ES-I3 (cell line): ENCODE results near the gene ADPRM.

Experiments
- H3K36me3 ChIP-seq: 2 replicates; pipeline ENCODE4 v1.6.1; 2013; ENCODE audit warnings: mild to moderate bottlenecking, low read length, control low read depth, moderate library complexity; ENCODE audit not compliant: insufficient read depth
- H3K4me1 ChIP-seq: 2 replicates; pipeline ENCODE4 v1.6.1; 2013; ENCODE audit warnings: mild to moderate bottlenecking, control low read depth, low read length; ENCODE audit not compliant: insufficient read depth
- H3K9ac ChIP-seq: 2 replicates; pipeline ENCODE4 v1.6.1; 2013; ENCODE audit warnings: low read depth, mild to moderate bottlenecking, low read length, moderate library complexity
- H3K9me3 ChIP-seq: 2 replicates; pipeline ENCODE4 v1.6.1; 2013; ENCODE audit warnings: mild to moderate bottlenecking, low read length, moderate library complexity; ENCODE audit not compliant: control insufficient read depth, insufficient read depth

ADPRM gene

DNA sequence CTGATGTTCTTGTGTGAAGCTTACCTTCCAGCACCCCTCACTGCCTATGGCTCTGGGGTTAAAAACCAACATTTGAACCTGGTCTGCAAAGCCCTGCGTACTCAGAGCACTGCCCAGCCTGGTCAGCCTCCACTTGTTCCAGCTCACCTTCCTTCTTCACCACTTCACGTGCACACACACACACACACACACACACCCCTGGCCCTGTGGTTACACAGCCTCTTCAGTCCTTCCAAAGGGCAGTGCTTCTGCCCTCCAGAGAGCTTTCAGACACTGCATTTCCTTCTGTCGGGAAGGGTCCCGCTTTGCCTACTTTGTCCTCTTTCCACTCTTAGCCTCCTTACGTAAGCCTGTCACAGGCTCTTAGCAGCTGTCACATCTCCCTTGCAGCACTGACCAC, 42.0 kb downstream of the ADPRM start:
- H3K9me3 ChIP-seq: no peaks in the 10 kb centered on the region
- H3K4me1 ChIP-seq: peaks cover 7% of the 10 kb centered on the region; the same call in 1 of the 2 replicates
- no peaks in the 10 kb centered on the region for H3K36me3 ChIP-seq
- no peak overlapping the region for H3K9ac ChIP-seq

GRCh38 chr17:10741416-10742135, 44.2 kb downstream of the ADPRM start:
- Histone ChIP-seq H3K4me1 (peaks cover 7% of the 10 kb centered on the region; the same call in 1 of the 2 replicates), H3K9me3 (no peaks in the 10 kb centered on the region), H3K9ac (no peak overlapping the region), H3K36me3 (no peaks in the 10 kb centered on the region)

- Histone ChIP-seq H3K9ac (no peak overlapping the region), H3K9me3 (no peaks in the 10 kb centered on the region), H3K4me1 (0 out of 2 replicates have a peak, but pooled peaks cover 4% of the 10 kb centered on the region), H3K36me3 (no peaks in the 10 kb centered on the region)
Measured at GRCh38 chr17:10742431-10742830, 45.0 kb downstream of the ADPRM start.

- Histone ChIP-seq H3K9ac (no peak overlapping the region), H3K4me1 (peaks cover 8% of the 10 kb centered on the region; the same call in 1 of the 2 replicates), H3K9me3 (no peaks in the 10 kb centered on the region), H3K36me3 (no peaks in the 10 kb centered on the region)
Measured at GRCh38 chr17:10743316-10744009, 46.1 kb downstream of the ADPRM start.

DNA sequence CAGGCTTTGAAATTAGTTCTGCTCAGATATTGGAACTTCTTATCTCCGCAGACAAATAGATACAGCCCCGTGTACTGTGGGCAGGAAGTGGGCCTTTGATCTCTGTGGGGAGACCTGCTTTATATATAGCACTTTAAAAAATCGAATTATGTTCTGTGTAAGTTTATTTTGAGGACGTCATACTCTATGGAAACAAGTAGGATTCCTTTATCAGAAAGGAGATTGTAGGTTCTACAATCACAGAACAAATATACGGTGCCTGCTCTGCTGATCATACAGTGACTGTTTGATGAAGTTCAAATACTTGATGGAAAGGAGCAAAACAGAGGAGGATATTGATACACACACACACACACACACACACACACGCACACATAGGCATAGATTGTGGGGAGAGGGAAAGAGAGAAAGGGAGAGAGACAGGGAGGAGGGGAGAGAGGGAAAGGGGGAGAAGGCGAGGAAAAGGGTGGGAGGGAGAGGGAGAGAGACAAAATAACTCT, 47.2 kb downstream of the ADPRM start:
- H3K4me1 ChIP-seq: peaks cover 14% of the 10 kb centered on the region; the same call in 1 of the 2 replicates
- H3K9ac ChIP-seq: no peak overlapping the region
- H3K9me3 ChIP-seq: no peaks in the 10 kb centered on the region
- H3K36me3 ChIP-seq: no peaks in the 10 kb centered on the region

DNA sequence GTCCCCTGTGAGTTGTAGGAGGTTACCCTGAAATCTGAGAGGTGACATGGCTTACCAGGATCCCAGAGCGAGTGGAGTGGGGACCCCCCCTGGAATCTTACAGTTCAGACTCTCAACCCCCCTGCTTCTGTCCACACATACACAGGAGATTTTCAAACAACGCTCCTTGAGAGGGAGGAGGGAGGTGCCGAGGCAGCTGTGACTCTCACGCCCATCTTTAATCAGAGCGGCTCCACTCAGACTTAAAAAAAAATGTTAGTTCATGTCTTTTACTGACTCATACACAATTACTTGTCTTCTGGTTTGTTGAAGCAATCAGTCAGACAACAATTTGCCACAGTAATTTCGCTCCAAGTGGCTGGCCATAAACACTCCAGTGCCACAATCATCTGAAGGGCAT, 47.8 kb downstream of the ADPRM start:
- Histone ChIP-seq H3K4me1 (peaks cover 14% of the 10 kb centered on the region; the same call in 1 of the 2 replicates), H3K9ac (no peak overlapping the region), H3K36me3 (no peaks in the 10 kb centered on the region), H3K9me3 (no peaks in the 10 kb centered on the region)

DNA sequence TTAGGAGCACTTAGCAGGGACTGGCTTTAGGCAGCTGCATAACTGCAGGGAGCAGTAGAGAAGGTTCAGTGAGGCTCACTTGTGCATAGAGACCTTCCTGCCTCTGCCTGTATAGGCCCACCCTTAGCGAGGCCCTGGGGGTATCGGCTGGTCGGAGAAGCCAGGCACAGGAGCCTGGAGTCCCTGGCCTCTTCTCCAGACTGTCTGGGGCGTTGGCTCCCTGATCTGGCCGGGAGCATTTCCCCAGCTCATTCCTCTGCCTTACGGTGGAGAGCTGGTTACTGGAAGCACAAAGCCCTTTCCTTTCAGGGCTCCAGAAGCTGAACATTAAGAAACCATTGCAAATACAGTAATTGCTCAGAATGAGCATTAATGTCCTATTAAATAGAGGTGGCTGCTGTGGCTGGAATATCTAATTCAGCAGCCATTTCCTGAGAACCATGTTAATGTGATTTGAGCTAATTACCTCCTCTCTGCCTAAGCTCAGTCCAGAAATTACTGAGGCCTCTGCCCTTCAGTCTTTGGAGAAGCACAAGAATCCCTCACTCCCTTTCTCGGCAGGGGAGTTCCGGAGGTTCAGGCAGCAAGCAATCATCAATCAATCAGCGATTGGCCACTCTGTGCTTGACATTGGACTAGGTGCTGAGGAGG, 51.3 kb downstream of the ADPRM start:
- Histone ChIP-seq H3K4me1 (peaks cover 14% of the 10 kb centered on the region; the same call in 1 of the 2 replicates), H3K9me3 (no peaks in the 10 kb centered on the region)

GRCh38 chr17:10750210-10750609, 52.8 kb downstream of the ADPRM start:
- no peaks in the 10 kb centered on the region for H3K36me3 ChIP-seq
- peaks cover 14% of the 10 kb centered on the region; the same call in 1 of the 2 replicates for H3K4me1 ChIP-seq
- no peak overlapping the region for H3K9ac ChIP-seq
- H3K9me3 ChIP-seq: no peaks in the 10 kb centered on the region

More for the DNA sequence above, 51.3 kb downstream of the ADPRM start:
- Histone ChIP-seq H3K9ac (no peak overlapping the region), H3K36me3 (no peaks in the 10 kb centered on the region)

DNA sequence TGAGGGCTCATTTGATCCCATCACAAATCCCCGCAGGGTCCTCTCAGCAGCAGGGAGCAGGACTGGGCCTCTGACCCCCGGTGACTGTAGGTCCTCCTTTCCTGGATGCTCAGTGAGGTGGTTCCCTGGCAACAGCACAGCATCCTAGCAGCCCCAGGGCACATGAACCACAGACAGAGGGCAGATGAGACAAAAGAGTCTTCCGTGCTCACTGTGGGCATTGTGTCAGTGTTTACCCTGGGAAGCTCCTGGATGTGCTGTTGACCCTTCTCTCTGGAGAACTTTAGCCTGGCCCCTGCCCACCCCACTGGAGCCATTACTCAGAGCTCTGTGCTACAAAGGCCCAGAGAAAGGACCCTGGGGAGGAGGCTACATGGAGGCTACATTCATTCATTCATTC, 54.2 kb downstream of the ADPRM start:
- Histone ChIP-seq H3K4me1 (peaks cover 25% of the 10 kb centered on the region), H3K9me3 (no peaks in the 10 kb centered on the region), H3K9ac (no peak overlapping the region), H3K36me3 (no peaks in the 10 kb centered on the region)

- peaks cover 26% of the 10 kb centered on the region for H3K4me1 ChIP-seq
- no peaks in the 10 kb centered on the region for H3K9me3 ChIP-seq
- H3K36me3 ChIP-seq: no peaks in the 10 kb centered on the region
- H3K9ac ChIP-seq: no peak overlapping the region
Measured at GRCh38 chr17:10752696-10753095, 55.3 kb downstream of the ADPRM start.

DNA sequence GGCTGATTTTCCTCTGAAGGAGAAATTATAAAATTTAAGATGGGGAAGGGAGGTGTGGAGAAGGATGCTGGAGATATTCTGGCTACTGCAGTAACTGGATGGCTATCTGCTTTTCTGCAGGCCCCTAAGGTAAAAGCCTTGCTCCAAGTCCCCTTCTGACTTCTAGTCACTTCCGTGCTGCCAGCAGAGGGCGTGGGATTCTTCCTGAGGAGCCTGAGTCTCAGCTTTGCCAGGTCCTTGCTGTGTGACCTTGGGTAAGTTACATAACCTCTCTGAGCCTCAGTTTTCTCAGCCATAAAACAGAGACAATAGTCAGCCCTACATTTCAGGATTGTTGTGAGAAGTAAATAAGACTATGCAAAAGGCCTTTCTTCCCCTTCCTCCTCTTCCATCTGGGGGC, 56.7 kb downstream of the ADPRM start:
- Histone ChIP-seq H3K4me1 (peaks cover 13% of the 10 kb centered on the region), H3K36me3 (no peaks in the 10 kb centered on the region), H3K9ac (no peak overlapping the region), H3K9me3 (no peaks in the 10 kb centered on the region)

GRCh38 chr17:10754861-10755591, 57.6 kb downstream of the ADPRM start:
- Histone ChIP-seq H3K9me3 (no peaks in the 10 kb centered on the region), H3K4me1 (peaks cover 12% of the 10 kb centered on the region), H3K36me3 (no peaks in the 10 kb centered on the region), H3K9ac (peak overlapping the region; percentile 43)

GRCh38 chr17:10755592-10756127, 58.3 kb downstream of the ADPRM start:
- Histone ChIP-seq H3K36me3 (no peaks in the 10 kb centered on the region), H3K9me3 (no peaks in the 10 kb centered on the region), H3K4me1 (peaks cover 12% of the 10 kb centered on the region), H3K9ac (peak overlapping the region; percentile 43; the same call in 1 of the 2 replicates)

DNA sequence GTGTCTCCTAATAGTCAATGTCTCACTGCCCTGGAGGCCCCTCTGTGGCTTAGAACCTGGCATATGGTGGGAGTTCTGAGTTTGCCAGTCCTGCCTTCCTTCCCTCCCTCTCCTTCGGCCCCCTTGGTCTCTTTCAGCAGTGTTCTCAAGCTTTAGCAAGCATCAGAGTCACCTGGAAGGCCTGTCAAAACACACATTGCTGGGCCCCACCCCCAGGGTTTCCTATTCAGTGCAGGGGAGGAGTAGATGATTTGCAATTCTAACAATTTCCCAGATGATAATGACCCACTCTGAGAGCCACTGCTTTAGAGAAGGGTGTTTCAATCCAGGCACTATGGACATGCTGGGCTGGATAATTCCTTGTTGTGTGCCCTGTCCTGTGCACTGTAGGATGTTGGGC, 58.8 kb downstream of the ADPRM start:
- H3K9me3 ChIP-seq: no peaks in the 10 kb centered on the region
- H3K9ac ChIP-seq: no peak overlapping the region
- peaks cover 12% of the 10 kb centered on the region for H3K4me1 ChIP-seq
- no peaks in the 10 kb centered on the region for H3K36me3 ChIP-seq
